ENCODE data around the gene DCST2.

The DCST2 gene

DNA sequence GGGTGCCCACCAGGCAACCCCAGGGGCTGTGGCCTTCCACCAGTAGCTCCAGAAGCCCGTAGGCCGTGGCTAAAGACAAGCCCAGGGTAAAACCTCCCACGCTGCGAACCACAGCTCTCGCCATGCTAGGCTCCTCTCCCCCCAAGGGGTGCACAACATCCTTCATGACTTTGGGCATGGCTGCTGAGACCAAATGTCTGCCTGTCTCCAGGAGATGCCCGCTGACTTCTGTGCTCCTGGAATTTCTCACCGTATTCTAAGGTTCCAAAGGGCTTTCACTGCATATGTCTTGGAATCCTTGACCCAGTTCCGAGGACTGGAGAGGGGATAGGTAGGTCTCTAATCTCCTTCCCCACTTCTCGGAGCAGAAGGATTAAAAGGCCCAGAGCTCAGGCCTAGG is at the start of gene DCST2, which contains the start of gene DCST1:
Gene DCST2 (minus strand): TSS at position 258 of the 400 bp plus-strand sequence. CDS start 80 bp downstream, at position 178.
Gene DCST1 (plus strand): TSS at position 301 of the 400 bp plus-strand sequence. CDS start 213 bp downstream, outside the sequence.
- no peak for TF ChIP-seq ZNF274 (IDR thresholded peaks at IDR 0.05; ENCODE audit: low read depth, low read length)
- H3K4me3 ChIP-seq (ENCODE audit: low read length): no peak within 1 kb of the TSS

DNA sequence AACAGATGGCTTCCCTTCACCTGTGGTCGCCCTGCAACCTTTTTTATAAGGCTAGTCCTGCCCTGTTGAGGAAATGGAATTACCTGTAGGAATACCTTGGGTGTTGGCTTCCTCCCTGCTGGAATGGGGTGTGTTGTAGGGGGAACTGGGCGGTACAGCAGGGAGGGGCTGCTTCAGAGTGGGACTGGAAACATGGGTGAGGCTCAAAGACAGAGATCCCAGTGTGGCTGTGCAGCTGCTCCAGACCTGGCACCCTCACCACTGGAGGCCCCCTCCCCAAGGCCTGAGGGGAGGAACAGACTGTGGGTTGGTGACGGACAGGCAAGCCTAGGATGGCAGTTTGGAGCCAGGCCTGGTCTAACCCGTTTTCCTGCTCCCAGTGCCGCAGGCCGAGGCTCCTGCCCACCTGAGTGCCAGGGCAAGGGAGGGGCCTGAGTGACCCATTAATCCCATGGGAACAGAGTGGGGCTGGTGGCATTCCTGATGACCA is 49.5 kb upstream of the DCST2 start:
- TF ChIP-seq ZNF274 (IDR thresholded peaks at IDR 0.05; ENCODE audit: low read depth, low read length): no peak
- no peak overlapping the region for H3K4me3 ChIP-seq (ENCODE audit: low read length)

DNA sequence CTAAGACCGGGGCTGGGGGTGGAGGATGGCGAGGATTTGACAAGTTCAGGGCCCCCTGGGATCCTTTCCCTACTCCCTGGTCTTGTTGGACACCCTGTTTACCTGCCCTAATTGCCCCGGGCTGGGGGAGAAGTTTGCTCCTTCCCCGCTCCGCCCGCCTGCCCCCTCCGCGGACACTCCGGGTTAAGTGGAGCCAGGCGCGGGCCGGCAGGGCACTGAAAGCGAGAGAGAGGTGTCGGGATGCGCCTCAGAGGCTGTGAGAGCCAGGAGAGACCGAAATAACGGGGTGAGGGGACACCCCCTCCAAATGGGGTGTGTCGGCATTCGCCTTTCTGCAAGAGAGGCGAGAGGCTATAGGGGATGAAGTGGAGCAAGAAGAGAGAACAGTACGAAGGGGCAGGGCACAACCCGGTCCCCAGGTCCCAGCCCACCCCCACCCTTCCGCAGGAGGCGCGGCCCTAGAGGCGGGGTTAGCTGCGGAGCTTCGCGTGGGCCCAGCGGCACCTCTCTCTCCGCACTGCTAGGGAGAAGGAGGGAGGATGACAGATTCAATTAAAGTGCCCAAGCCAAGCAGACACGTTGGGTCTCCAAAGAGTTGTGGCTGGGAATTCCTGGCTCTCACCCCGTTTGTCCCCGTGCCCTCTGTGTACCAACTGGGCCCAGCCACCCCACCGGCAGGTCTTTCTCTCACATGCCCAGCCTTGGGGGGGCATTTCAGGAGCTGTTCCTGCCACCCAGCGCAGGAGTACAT is 48.9 kb upstream of the DCST2 start:
- no peak overlapping the region for H3K4me3 ChIP-seq (ENCODE audit: low read length)

DNA sequence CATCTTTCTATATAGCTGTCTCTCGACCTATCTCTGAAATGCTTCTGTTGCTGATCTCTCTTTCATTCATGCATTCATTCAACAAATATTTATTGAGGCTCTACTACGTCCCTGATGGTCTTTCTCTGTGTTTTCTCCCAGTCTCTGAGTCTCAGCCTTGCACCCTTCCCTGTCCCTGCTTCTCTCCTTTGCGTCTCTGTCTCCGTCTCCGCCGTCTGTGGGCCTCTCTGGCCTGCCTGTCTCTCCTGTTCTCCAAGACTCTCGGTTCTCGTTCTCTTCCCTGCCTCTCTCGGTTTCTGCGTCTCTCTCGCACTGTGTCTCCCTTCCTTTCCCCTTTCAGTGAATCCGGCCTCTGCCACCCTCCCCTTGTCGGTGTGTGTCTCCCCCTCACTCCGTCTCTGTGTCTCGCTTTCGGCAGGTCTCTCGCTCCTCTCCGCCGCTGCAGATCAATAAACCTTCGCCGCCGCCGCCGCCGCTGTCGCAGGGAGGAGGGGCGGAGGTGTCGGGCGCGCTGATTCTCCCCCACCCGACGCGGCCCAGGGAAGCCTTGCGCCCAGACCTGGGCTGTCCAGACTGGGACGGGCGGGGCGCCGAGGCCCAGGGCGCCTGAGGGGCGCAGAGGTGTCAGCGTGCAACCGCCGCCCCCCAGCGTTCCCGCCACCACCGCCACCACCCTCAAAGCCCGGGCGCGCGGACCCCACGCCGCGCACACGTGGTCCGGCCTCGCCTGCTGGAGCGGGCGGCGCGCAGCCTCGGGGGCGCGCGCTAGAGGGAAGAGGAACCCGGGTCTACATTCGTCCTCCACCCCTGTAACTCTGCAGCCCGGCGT is 48.1 kb upstream of the DCST2 start:
- H3K4me3 ChIP-seq (ENCODE audit: low read length): no peak overlapping the region
- no peak for TF ChIP-seq ZNF274 (IDR thresholded peaks at IDR 0.05; ENCODE audit: low read depth, low read length)

More for the DNA sequence above, 48.9 kb upstream of the DCST2 start:
- no peak for TF ChIP-seq ZNF274 (IDR thresholded peaks at IDR 0.05; ENCODE audit: low read depth, low read length)

DNA sequence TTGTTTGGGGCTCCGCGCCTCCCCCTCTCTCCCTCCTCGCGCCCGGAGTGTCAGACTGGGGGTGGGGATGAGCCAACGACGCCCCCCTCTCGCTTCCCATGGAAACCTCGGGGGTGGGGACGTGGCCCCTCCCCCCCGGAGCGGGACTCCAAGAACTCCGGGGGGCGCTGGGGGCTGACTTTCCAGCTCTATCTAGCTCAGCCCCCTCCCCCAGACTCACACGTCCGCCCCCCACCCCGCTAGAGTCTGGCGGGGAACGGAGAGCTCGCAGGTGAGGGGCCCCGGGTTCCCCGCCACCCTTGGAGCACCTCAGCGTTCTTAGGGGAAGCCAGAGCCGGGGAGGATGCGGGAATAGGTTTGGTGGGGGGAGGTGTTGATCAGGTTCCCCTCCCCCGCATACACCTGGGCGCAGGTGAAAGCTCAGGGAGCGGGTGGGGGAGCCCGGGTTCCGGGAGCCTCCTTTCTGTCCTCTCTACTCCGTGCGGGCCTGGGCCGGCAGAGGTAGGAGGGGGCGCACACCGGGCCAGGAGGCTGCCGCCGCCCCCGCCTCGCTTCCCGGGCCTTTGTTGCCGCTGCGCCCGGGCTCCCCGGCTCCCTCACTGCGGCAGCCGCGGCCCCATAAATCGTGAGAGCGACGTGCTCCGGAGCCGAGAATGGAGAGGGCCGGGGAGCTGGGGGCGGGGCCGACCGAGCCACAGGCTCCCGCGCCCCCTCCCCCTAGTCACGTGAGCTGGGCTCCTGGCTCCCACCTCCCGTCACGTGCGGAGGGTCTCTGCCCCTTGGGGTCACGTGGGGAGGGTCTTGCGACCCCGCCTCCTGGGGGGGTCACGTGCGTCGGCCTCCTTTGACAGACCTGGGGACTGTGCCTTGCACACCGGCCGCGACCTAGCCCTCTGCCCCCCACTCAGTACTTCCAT is 47.0 kb upstream of the DCST2 start:
- TF ChIP-seq ZNF274 (IDR thresholded peaks at IDR 0.05; ENCODE audit: low read depth, low read length): no peak
- no peak overlapping the region for H3K4me3 ChIP-seq (ENCODE audit: low read length)

DNA sequence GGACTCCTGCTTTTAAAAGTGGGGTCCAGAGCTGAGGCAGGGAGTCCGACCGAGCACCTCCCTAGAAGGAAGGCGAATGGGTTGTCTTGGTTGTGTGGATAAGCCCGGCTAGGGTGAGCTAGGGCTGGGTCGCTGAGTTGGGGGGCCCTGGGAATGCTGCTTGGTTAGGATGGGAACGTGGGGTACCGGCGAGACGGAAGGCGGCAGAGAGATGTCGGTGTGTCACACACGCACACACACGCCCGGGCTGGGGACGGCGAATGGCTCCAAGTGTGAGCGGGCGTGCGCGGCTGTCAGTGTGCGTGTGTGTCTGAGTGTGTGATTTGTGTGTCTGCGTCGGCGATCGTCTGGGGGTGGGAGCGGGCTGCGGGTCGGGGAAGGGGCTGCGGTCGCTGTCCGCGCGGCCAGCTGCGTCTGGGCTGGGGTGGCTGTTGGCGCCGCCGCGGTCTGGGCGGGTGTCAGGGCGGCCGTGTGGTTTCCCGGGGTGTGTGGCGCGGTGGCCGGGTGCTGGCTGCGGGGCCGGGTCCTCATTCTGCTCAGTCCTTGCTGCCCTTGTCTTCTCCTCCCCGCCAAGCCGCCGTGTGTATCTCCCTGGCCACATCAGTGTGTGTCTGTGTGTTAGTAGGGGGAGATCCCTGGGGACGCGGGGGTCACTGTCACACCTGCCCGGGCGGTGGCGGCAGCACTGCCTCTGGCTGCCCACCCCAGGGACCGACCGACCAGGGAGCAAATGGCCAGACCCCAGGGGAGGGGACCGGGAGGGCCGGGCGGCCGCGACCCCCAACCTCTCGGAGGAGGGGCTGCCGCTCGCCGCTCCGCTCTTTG is 46.1 kb upstream of the DCST2 start:
- no peak for TF ChIP-seq ZNF274 (IDR thresholded peaks at IDR 0.05; ENCODE audit: low read depth, low read length)
- H3K4me3 ChIP-seq (ENCODE audit: low read length): no peak overlapping the region

DNA sequence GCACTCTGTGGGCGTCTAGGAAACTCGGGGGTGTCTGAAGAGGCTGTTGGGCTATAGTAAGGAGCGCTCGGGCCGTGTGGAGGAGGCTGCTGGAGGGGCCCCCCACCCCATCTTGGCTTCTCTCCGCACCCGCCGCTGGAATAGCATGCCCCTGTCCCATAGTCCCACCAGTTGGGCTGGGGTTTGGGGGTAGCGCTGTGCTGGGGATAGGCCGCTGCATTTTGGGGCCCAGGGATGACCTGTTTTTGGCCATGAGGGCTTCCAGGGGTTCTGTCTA is 45.6 kb upstream of the DCST2 start:
- no peak for TF ChIP-seq ZNF274 (IDR thresholded peaks at IDR 0.05; ENCODE audit: low read depth, low read length)
- H3K4me3 ChIP-seq (ENCODE audit: low read length): peak overlapping the region; percentile 4; the same call in 1 of the 2 replicates

DNA sequence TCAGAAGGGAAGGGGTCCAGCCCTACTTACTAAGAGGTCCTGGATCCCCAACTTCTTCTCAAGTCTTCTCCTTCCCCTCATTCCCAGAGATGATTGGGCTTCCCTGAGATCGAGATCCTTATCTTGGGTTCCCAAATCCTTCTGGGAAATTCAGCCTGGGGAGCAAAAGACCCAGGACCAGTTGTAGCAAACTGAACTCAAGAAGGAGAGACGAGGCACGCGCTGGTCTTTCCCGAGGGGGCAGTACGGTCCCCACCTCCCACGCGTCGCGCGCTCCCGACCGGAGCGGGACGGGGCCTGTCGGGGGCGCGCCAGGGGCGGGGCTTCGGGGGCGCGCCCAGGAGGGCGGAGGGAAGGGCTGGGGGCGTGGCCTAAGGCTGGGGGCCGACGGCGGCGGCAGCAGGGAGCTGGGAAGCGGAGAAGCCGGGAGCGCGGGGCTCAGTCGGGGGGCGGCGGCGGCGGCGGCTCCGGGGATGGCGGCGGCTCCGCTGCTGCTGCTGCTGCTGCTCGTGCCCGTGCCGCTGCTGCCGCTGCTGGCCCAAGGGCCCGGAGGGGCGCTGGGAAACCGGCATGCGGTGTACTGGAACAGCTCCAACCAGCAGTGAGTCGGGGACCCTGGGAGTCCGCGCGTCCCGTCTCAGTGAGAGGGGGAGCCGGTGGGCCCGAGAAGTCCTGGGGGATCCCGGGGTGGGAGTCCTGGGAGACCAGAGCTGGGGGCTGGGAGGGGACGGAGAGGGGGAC is 45.1 kb upstream of the DCST2 start, which contains the start of gene EFNA3:
Gene EFNA3 (plus strand): TSS at position 369 of the 741 bp plus-strand sequence. CDS start 105 bp downstream, at position 474.
- no peak for TF ChIP-seq ZNF274 (IDR thresholded peaks at IDR 0.05; ENCODE audit: low read depth, low read length)
- peak within 1 kb of the TSS; percentile 4; the same call in 1 of the 2 replicates for H3K4me3 ChIP-seq (ENCODE audit: low read length)

DNA sequence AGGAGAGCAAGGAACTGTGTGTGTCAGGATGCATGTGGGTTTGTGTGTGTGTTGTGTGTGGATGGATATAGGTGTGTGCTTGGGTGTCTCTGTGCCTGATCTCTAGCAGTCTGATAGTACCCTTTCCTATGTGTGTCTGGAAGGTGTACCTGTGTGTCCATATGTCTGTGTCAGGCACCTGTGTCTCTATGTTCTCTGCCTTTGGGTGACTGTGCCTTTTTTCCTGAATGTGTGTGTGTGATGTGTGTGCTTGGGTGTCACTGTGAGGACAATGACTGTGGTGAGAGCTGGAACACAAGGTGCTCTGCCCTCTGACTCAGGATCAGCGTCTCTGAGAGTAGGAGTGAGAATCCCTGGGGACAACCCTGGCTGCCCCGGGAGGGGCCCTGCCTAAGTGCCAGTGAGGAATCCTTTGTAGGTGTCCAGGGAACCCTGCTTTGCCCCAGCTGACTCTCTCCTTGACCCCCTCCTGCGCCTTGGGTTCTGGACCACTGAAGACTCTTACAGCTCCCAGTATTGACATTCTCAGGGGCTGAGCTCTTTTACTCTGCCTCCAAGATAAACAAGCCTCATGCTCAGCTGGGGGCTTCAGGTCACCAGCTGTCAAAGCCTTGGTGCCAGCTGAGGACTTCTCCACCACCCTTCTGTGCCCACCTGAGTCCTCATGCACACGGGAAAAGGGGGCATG is 44.3 kb upstream of the DCST2 start:
- H3K4me3 ChIP-seq (ENCODE audit: low read length): no peak overlapping the region
- TF ChIP-seq ZNF274 (IDR thresholded peaks at IDR 0.05; ENCODE audit: low read depth, low read length): no peak

DNA sequence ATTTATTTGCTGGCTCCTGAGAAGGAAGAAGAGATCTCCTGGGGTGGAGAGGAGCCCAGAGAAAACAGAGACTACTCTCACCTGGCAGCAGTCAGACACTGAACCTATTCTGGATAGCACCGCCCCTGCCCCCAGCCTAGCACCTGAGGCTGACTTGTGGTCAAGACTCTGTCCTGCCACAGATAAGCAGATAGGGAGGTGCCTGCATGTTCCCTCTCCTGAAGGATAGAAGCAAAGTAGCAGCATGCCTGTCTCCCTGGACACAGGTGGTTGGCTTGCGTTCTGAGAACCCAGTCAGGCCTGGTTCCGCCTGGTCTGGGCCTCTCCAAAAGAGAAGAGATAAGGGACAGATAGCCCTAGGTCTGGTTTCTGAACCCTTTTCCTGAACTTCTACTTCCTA is 43.8 kb upstream of the DCST2 start:
- no peak overlapping the region for H3K4me3 ChIP-seq (ENCODE audit: low read length)
- TF ChIP-seq ZNF274 (IDR thresholded peaks at IDR 0.05; ENCODE audit: low read depth, low read length): no peak

DNA sequence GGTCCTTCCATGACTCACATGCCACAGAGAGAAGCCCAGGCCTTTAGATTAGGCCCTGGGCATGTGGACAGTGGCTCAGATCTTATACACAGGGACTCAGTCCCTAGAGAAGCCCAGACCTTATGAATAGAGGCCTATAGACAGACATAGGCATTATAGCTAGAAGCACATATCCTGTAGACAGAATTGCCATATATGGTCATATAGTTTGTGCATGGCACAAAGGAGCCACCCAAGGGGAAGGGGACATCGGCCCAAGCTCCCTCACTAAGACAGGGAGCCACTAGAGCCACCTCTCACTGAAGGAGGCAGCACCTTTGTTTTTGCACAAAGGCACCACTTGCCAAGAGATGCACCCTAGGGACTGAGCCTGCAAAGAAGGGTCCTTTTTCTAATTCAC is 42.8 kb upstream of the DCST2 start:
- H3K4me3 ChIP-seq (ENCODE audit: low read length): no peak overlapping the region
- TF ChIP-seq ZNF274 (IDR thresholded peaks at IDR 0.05; ENCODE audit: low read depth, low read length): no peak

DNA sequence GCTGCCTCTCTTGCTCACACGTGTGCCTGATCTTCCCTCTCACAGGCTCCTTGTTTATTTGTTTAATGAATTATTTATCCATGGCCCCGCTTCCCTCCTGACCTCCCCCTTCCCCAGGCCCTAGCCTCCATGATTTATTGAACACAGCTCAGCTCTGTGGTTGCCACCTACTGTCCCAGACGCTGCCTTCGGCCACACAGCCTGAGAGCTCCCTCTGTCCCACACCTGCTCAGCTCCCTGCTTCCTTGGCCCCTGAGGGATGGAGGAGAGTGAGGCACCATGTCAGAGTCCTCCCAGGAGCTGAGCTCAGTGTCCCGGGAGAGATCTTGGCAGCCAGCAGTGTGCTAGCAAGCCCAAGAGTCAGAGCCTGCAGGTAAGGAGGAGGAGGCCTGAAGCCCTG is 42.0 kb upstream of the DCST2 start:
- H3K4me3 ChIP-seq (ENCODE audit: low read length): no peak overlapping the region
- no peak for TF ChIP-seq ZNF274 (IDR thresholded peaks at IDR 0.05; ENCODE audit: low read depth, low read length)

Measured in GM08714 (cell line).